GM18507 (cell line): ENCODE measurements around the gene NFATC1.

ENCODE experiments used
- DNase-seq: peaks from one replicate; pipeline ENCODE4 v3.0.0; 2011; ENCODE audit warnings: low read depth; ENCODE audit not compliant: insufficient read length; ENCODE audit errors: extremely low spot score
- FAIRE-seq: peaks from 2 replicates; lab custom pipeline; 2011; peaks lifted over from hg19 to GRCh38; lab: Jason Lieb, UNC

NFATC1 gene

GRCh38 chr18:79401494-79402208 lies 5.9 kb downstream of the NFATC1 start:
- no peak for FAIRE-seq
- DNase-seq = no peak

- no peak for DNase-seq
- no peak for FAIRE-seq
Measured at GRCh38 chr18:79402209-79402576, 6.5 kb downstream of the NFATC1 start.

- FAIRE-seq (no peak), DNase-seq (no peak)
Measured at GRCh38 chr18:79402977-79403722, 7.4 kb downstream of the NFATC1 start.

- DNase-seq (no peak), FAIRE-seq (peak; percentile 15)
Measured at GRCh38 chr18:79403723-79404566, 8.2 kb downstream of the NFATC1 start.

GRCh38 chr18:79404567-79404910 lies 8.8 kb downstream of the NFATC1 start:
- FAIRE-seq (no peak), DNase-seq (no peak)

GRCh38 chr18:79405019-79405780 lies 9.5 kb downstream of the NFATC1 start:
- DNase-seq (no peak), FAIRE-seq (no peak)

- FAIRE-seq = peak; percentile 92
- peak; percentile 72 for DNase-seq
Measured at GRCh38 chr18:79405781-79406575, 10.2 kb downstream of the NFATC1 start.

- DNase-seq = no peak
- FAIRE-seq = no peak
Measured at GRCh38 chr18:79406708-79407107, 11.0 kb downstream of the NFATC1 start.

- FAIRE-seq (no peak), DNase-seq (no peak)
Measured at GRCh38 chr18:79409313-79409712, 13.6 kb downstream of the NFATC1 start.

GRCh38 chr18:79410171-79410641 lies 14.5 kb downstream of the NFATC1 start:
- FAIRE-seq (no peak), DNase-seq (no peak)

GRCh38 chr18:79410731-79411613 lies 15.2 kb downstream of the NFATC1 start:
- FAIRE-seq = no peak
- DNase-seq = no peak

GRCh38 chr18:79411614-79412526 lies 16.1 kb downstream of the NFATC1 start:
- FAIRE-seq = no peak

GRCh38 chr18:79413025-79413424 lies 17.3 kb downstream of the NFATC1 start:
- DNase-seq (no peak), FAIRE-seq (no peak)

More at GRCh38 chr18:79411614-79412526, 16.1 kb downstream of the NFATC1 start:
- no peak for DNase-seq

GRCh38 chr18:79413426-79413825 lies 17.7 kb downstream of the NFATC1 start:
- FAIRE-seq (no peak), DNase-seq (no peak)

- no peak for DNase-seq
- no peak for FAIRE-seq
Measured at GRCh38 chr18:79413901-79414300, 18.2 kb downstream of the NFATC1 start.

GRCh38 chr18:79416022-79416676 lies 20.4 kb downstream of the NFATC1 start:
- DNase-seq = no peak
- no peak for FAIRE-seq
